Mammary epithelial cell (primary cell): ENCODE results near the gene MAGI3.

ENCODE experiments used
- CTCF ChIP-seq, 2 donors: IDR thresholded peaks in 1 of 2; conservative IDR thresholded peaks in 1 of 2; 2 replicates each; pipeline ENCODE4 v1.5.1; 2011 to 2012; ENCODE audit warnings: inconsistent platforms in 2 of 2, low read length in 2 of 2, mild to moderate bottlenecking in 2 of 2, control low read depth in 1 of 2, low read depth in 1 of 2; ENCODE audit not compliant: insufficient read depth in 1 of 2; ENCODE audit errors: extremely low read depth in 1 of 2
- EZH2 ChIP-seq: IDR thresholded peaks from 2 replicates; pipeline ENCODE4 v1.6.1; 2012; ENCODE audit warnings: low read length, inconsistent platforms, borderline replicate concordance

- TF ChIP-seq CTCF (conservative IDR thresholded peaks at IDR 0.05 in 1 of 2, IDR thresholded peaks at IDR 0.05 in 1 of 2; ENCODE audit: extremely low read depth in 1 of 2, insufficient read depth in 1 of 2, low read depth in 1 of 2, low read length in 2 of 2), result no peak
- no peak for TF ChIP-seq EZH2
These were observed 3.9 kb downstream of the MAGI3 start for GRCh38 chr1:113394043-113394862.
